Retinal pigment epithelial cell (primary cell): ENCODE data around the gene NOL9.
"Not testable (repeated sequence)": the region's sequence is repeated elsewhere in the genome, so short reads cannot be mapped to it uniquely, and the experiment has no call there.

ENCODE experiments used
- DNase-seq: peaks from one replicate; pipeline ENCODE4 v3.0.0-alpha.2; 2010; ENCODE audit warnings: low read depth
- H3K4me3 ChIP-seq: 2 replicates; pipeline ENCODE4 v1.5.1; 2011; ENCODE audit warnings: mild to moderate bottlenecking, low read length, control low read depth, moderate library complexity
- CTCF ChIP-seq: conservative IDR thresholded peaks from 2 replicates; pipeline ENCODE4 v1.5.1; 2011; ENCODE audit warnings: low read depth, low read length, control low read depth, inconsistent platforms

NOL9 gene

GRCh38 chr1:6600410-6601048 lies 46.2 kb upstream of the NOL9 start:
- DNase-seq, result no peak

GRCh38 chr1:6599991-6600390 lies 45.7 kb upstream of the NOL9 start:
- DNase-seq, result not testable (repeated sequence)

More at GRCh38 chr1:6600410-6601048, 46.2 kb upstream of the NOL9 start:
- peak overlapping the region; percentile 94 for H3K4me3 ChIP-seq
- no peak for TF ChIP-seq CTCF

GRCh38 chr1:6599141-6599975 lies 45.0 kb upstream of the NOL9 start:
- TF ChIP-seq CTCF, result no peak
- no peak for DNase-seq
- peak overlapping the region; percentile 94 for H3K4me3 ChIP-seq

More at GRCh38 chr1:6599991-6600390, 45.7 kb upstream of the NOL9 start:
- peak overlapping the region; percentile 94 for H3K4me3 ChIP-seq

- H3K4me3 ChIP-seq, result no peak overlapping the region
- no peak for TF ChIP-seq CTCF
- no peak for DNase-seq
These were observed 43.4 kb upstream of the NOL9 start for GRCh38 chr1:6597777-6598131.

- DNase-seq, result no peak
- no peak overlapping the region for H3K4me3 ChIP-seq
- TF ChIP-seq CTCF, result no peak
These were observed 42.8 kb upstream of the NOL9 start for GRCh38 chr1:6596886-6597776.

DNA sequence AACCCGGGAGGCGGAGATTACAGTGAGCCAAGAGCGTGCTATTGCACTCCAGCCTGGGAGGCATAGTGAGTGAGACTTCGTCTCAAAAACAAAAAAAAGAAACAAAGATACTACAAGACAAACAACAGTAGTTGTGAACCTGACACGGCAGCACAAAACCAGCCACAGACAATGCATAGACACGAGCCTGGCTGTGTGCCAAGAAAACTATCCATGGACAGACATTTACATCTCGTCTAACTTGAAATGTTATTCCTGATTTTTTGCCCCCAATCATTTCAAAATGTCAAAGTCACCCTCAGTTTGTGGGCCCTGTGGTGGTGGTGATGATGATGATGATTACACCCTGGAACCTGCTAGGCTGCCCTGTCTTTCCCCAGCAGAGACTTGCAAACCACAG lies 42.0 kb upstream of the NOL9 start:
- no peak for TF ChIP-seq CTCF
- no peak overlapping the region for H3K4me3 ChIP-seq
- DNase-seq, result no peak
